PC-3 (cell line): ENCODE results near the gene OLFML2B. TPM values are rescaled to one million over a fixed set of nuclear protein-coding genes. Genes with fewer than 3 reads are reported as not detected.

Source experiments
- ATAC-seq: fragments of 200-7000 bp; cut with Tn5 transposase; 2 replicates; pipeline ENCODE4 v1.9.1; 2020; ENCODE audit warnings: mild to moderate bottlenecking, moderate library complexity
- BruUV-seq: library from RNA; stranded (reverse); fragments of 400-500 nt; replicated peaks from 2 replicates; lab custom pipeline; 2021; lab: Mats Ljungman, UMichigan
- CTCF ChIA-PET: fragments of 300-600 bp; sonication (Branson Sonifier 250); formaldehyde crosslinking; loops from one replicate; lab custom pipeline; 2022; ENCODE audit warnings: antibody characterized with exemption; lab: Charles Lee
- POLR2A ChIA-PET: fragments of 300-600 bp; sonication (Branson Sonifier 250); formaldehyde crosslinking; loops from one replicate; lab custom pipeline; 2022; ENCODE audit warnings: antibody characterized with exemption; ENCODE audit not compliant: unreplicated experiment; lab: Charles Lee
- DNase-seq: peaks from one replicate; pipeline ENCODE4 v3.0.0-alpha.2; 2015
- H2AFZ ChIP-seq: fragments of 300-600 bp; sonication (generic); 2 replicates; pipeline ENCODE4 v1.6.0; 2016; ENCODE audit warnings: antibody characterized with exemption, low read length
- H3F3A ChIP-seq: fragments of 300-600 bp; sonication (generic); one replicate; pipeline ENCODE4 v1.6.0; 2017; ENCODE audit warnings: antibody characterized with exemption, low read length, control low read depth, mild to moderate bottlenecking; ENCODE audit not compliant: unreplicated experiment
- H3K27ac ChIP-seq: fragments of 300-600 bp; sonication (generic); 2 replicates; pipeline ENCODE4 v1.5.1; 2016; ENCODE audit warnings: mild to moderate bottlenecking, low read length
- H3K27me3 ChIP-seq: fragments of 300-600 bp; sonication (generic); 2 replicates; pipeline ENCODE4 v1.6.1; 2016; ENCODE audit warnings: low read length, mixed read lengths
- H3K36me3 ChIP-seq: fragments of 300-600 bp; sonication (generic); 2 replicates; pipeline ENCODE4 v1.6.1; 2016; ENCODE audit warnings: low read depth, mixed run types, low read length, mixed read lengths
- H3K4me1 ChIP-seq: fragments of 300-600 bp; sonication (generic); 2 replicates; pipeline ENCODE4 v1.5.1; 2016; ENCODE audit warnings: low read length; ENCODE audit not compliant: insufficient read depth
- H3K4me2 ChIP-seq: fragments of 300-600 bp; sonication (generic); 2 replicates; pipeline ENCODE4 v1.6.0; 2016; ENCODE audit warnings: low read length
- H3K4me3 ChIP-seq: fragments of 300-600 bp; sonication (generic); 2 replicates; pipeline ENCODE4 v1.5.1; 2016; ENCODE audit warnings: mild to moderate bottlenecking, low read length, mixed read lengths
- H3K79me2 ChIP-seq: fragments of 300-600 bp; sonication (generic); 2 replicates; pipeline ENCODE4 v1.6.1; 2017; ENCODE audit warnings: low read length, mixed read lengths
- H3K9ac ChIP-seq: fragments of 300-600 bp; sonication (generic); 2 replicates; pipeline ENCODE4 v1.6.0; 2016; ENCODE audit warnings: mild to moderate bottlenecking, low read length
- H3K9me2 ChIP-seq: fragments of 300-600 bp; sonication (generic); replicated peaks from 2 replicates; pipeline ENCODE4 v1.6.1; 2016; ENCODE audit warnings: mixed run types, low read length, mixed read lengths
- H3K9me3 ChIP-seq: fragments of 300-600 bp; sonication (generic); 2 replicates; pipeline ENCODE4 v1.6.1; 2016; ENCODE audit warnings: low read length, mixed read lengths
- H4K20me1 ChIP-seq: fragments of 300-600 bp; sonication (generic); 2 replicates; pipeline ENCODE4 v1.6.1; 2016; ENCODE audit warnings: low read length, mixed read lengths
- CTCF ChIP-seq: fragments of 300-600 bp; sonication (generic); conservative IDR thresholded peaks from 2 replicates; pipeline ENCODE4 v1.5.1; 2017; ENCODE audit warnings: antibody characterized with exemption, low read depth, mild to moderate bottlenecking, low read length
- EZH2 ChIP-seq: fragments of 300-600 bp; sonication (generic); IDR thresholded peaks from one replicate; pipeline ENCODE4 v1.6.1; 2017; ENCODE audit warnings: antibody characterized with exemption, mild to moderate bottlenecking, low read length; ENCODE audit not compliant: unreplicated experiment
- EZH2phosphoT487 ChIP-seq: fragments of 300-600 bp; sonication (generic); IDR thresholded peaks from 2 replicates; pipeline ENCODE4 v1.6.1; 2018; ENCODE audit warnings: mild to moderate bottlenecking, antibody characterized with exemption, low read length, borderline replicate concordance
- intact Hi-C: fragments of 100-400 bp; cut with micrococcal nuclease; formaldehyde crosslinking; loops from 2 replicates; pipeline ENCODE4 v1.9.0; 2023
- total RNA-seq: library from RNA; depleted of rRNA; stranded (reverse); fragments of >200 nt; gene quantifications from 2 replicates; pipeline ENCODE4 v1.2.3, GENCODE V29; 2014

The OLFML2B gene
- total RNA-seq, 1 experiment from 2014 or later = 1.4 TPM

GRCh38 chr1:162015196-162015595, 8.5 kb downstream of the OLFML2B start:
- POLR2A ChIA-PET = no interaction called here
- BruUV-seq = no TSS peak

GRCh38 chr1:162014202-162014601, 9.5 kb downstream of the OLFML2B start:
- intact Hi-C loops = no loop called here
- Histone ChIP-seq H3K4me3 (no peak overlapping the region), H2AFZ (no peak overlapping the region), H3K4me1 (peaks cover 10% of the 10 kb centered on the region), H3K4me2 (no peak overlapping the region), H3K9me3 (no peaks in the 10 kb centered on the region), H3K9ac (no peak overlapping the region), H4K20me1 (no peaks in the 10 kb centered on the region), H3F3A (no peaks in the 10 kb centered on the region), H3K27me3 (no peaks in the 10 kb centered on the region), H3K27ac (no peak overlapping the region), H3K9me2 (no peaks in the 10 kb centered on the region), H3K36me3 (no peaks in the 10 kb centered on the region), H3K79me2 (no peaks in the 10 kb centered on the region)
- ChIA-PET POLR2A (no interaction called here), CTCF (no interaction called here)
- DNase-seq (no peak), ATAC-seq (no peak)
- no TSS peak for BruUV-seq
- TF ChIP-seq CTCF (no peak), EZH2phosphoT487 (no peak), EZH2 (no peak)

More at GRCh38 chr1:162015196-162015595, 8.5 kb downstream of the OLFML2B start:
- H3K9me3 ChIP-seq = no peaks in the 10 kb centered on the region
- H3K9ac ChIP-seq = no peak overlapping the region
- intact Hi-C loops = no loop called here
- peaks cover 14% of the 10 kb centered on the region for H3K4me1 ChIP-seq
- ATAC-seq (no peak), DNase-seq (no peak)
- H3K9me2 ChIP-seq = no peaks in the 10 kb centered on the region
- CTCF ChIA-PET = no interaction called here
- H3K27ac ChIP-seq = no peak overlapping the region
- H2AFZ ChIP-seq = no peak overlapping the region
- no peak overlapping the region for H3K4me3 ChIP-seq
- no peaks in the 10 kb centered on the region for H3K27me3 ChIP-seq
- H3F3A ChIP-seq = no peaks in the 10 kb centered on the region
- TF ChIP-seq EZH2phosphoT487 (no peak), CTCF (no peak), EZH2 (no peak)
- no peaks in the 10 kb centered on the region for H3K36me3 ChIP-seq
- H3K79me2 ChIP-seq = no peaks in the 10 kb centered on the region
- no peak overlapping the region for H3K4me2 ChIP-seq
- H4K20me1 ChIP-seq = no peaks in the 10 kb centered on the region

- POLR2A ChIA-PET = no interaction called here
- CTCF ChIA-PET = no interaction called here
- Histone ChIP-seq H3K36me3 (no peaks in the 10 kb centered on the region), H3K9me3 (no peaks in the 10 kb centered on the region), H3K4me1 (peaks cover 1% of the 10 kb centered on the region), H3K9ac (no peak overlapping the region), H3K27me3 (no peaks in the 10 kb centered on the region), H3K4me2 (no peak overlapping the region), H3K9me2 (no peaks in the 10 kb centered on the region), H3K4me3 (no peak overlapping the region), H3K79me2 (no peaks in the 10 kb centered on the region), H3F3A (no peaks in the 10 kb centered on the region), H4K20me1 (no peaks in the 10 kb centered on the region), H2AFZ (no peak overlapping the region), H3K27ac (no peak overlapping the region)
- TF ChIP-seq EZH2phosphoT487 (no peak), CTCF (no peak), EZH2 (no peak)
- ATAC-seq = no peak
- intact Hi-C loops = no loop called here
- BruUV-seq = no TSS peak
- DNase-seq = no peak
Measured at GRCh38 chr1:162013289-162013688, 10.4 kb downstream of the OLFML2B start.
